Mucosa of rectum (tissue), 2 donors: ENCODE results near the gene CCDC182.

Experiments
- H3K27ac ChIP-seq, 2 donors: one replicate each; pipeline ENCODE4 v1.7.0; 2013; ENCODE audit warnings: inconsistent platforms in 2 of 2, low read depth in 2 of 2, low read length in 2 of 2
- H3K27me3 ChIP-seq, 2 donors: one replicate each; pipeline ENCODE4 v1.7.0; 2013; ENCODE audit warnings: low read length in 2 of 2; ENCODE audit not compliant: control insufficient read depth in 2 of 2, insufficient read depth in 2 of 2
- H3K36me3 ChIP-seq, 2 donors: one replicate each; pipeline ENCODE4 v1.7.0; 2013; ENCODE audit warnings: low read length in 2 of 2; ENCODE audit not compliant: control insufficient read depth in 2 of 2, insufficient read depth in 2 of 2
- H3K4me1 ChIP-seq, 2 donors: one replicate each; pipeline ENCODE4 v1.7.0; 2013; ENCODE audit warnings: low read length in 2 of 2, mild to moderate bottlenecking in 1 of 2; ENCODE audit not compliant: control insufficient read depth in 2 of 2, insufficient read depth in 2 of 2
- H3K4me3 ChIP-seq, 2 donors: one replicate each; pipeline ENCODE4 v1.7.0; 2013; ENCODE audit warnings: low read length in 2 of 2
- H3K9ac ChIP-seq, 2 donors: one replicate each; pipeline ENCODE4 v1.7.0; 2013; ENCODE audit warnings: low read length in 2 of 2, low read depth in 1 of 2, mild to moderate bottlenecking in 1 of 2
- H3K9me3 ChIP-seq, 2 donors: one replicate each; pipeline ENCODE4 v1.7.0; 2013; ENCODE audit warnings: low read length in 2 of 2; ENCODE audit not compliant: control insufficient read depth in 2 of 2
- donor health status: healthy.
- donor health status: Normal muscosa, but diverticular disease.

Gene CCDC182

GRCh38 chr17:57747221-57748017 is 2.3 kb upstream of the CCDC182 start:
- H3K27me3 ChIP-seq = peaks cover 0 to 2% of the 10 kb centered on the region in 2 donors
- H3K9me3 ChIP-seq = no peaks in the 10 kb centered on the region
- H3K9ac ChIP-seq = no peak overlapping the region
- no peak overlapping the region for H3K27ac ChIP-seq
- no peaks in the 10 kb centered on the region for H3K4me1 ChIP-seq
- H3K4me3 ChIP-seq = no peak overlapping the region
- H3K36me3 ChIP-seq = no peaks in the 10 kb centered on the region

DNA sequence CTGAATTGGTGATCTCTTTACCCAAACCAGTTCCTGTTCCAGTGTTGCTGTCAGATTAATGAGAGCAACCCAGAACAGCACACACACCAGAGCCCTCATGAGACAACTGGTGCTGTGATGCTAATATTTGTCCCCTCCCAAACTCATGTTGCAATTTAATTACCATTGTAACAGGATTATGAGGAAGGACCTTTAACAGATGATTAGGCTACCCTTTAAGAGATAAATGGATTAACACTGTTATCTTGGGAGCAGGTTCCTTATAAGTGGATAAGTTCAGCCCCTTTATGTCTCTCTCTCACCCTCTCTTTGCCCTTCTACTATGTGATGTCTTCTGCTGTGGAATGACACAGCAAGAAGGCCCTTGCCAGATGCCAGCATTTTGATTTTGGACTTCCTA is 1.1 kb upstream of the CCDC182 start:
- H3K4me3 ChIP-seq = no peak overlapping the region
- no peaks in the 10 kb centered on the region for H3K36me3 ChIP-seq
- H3K4me1 ChIP-seq = no peaks in the 10 kb centered on the region
- peaks cover 0 to 2% of the 10 kb centered on the region in 2 donors for H3K27me3 ChIP-seq
- no peak overlapping the region for H3K27ac ChIP-seq
- H3K9ac ChIP-seq = no peak overlapping the region
- no peaks in the 10 kb centered on the region for H3K9me3 ChIP-seq

GRCh38 chr17:57744195-57745170 is 616 bp downstream of the CCDC182 start:
- Histone ChIP-seq H3K9ac (no peak overlapping the region), H3K4me3 (no peak overlapping the region), H3K27me3 (peaks cover 0 to 6% of the 10 kb centered on the region in 2 donors), H3K9me3 (no peaks in the 10 kb centered on the region), H3K27ac (no peak overlapping the region), H3K4me1 (no peaks in the 10 kb centered on the region), H3K36me3 (no peaks in the 10 kb centered on the region)

- H3K27me3 ChIP-seq = peaks cover 0 to 6% of the 10 kb centered on the region in 2 donors
- H3K9me3 ChIP-seq = no peaks in the 10 kb centered on the region
Measured at GRCh38 chr17:57740235-57740528, 4.9 kb downstream of the CCDC182 start.

DNA sequence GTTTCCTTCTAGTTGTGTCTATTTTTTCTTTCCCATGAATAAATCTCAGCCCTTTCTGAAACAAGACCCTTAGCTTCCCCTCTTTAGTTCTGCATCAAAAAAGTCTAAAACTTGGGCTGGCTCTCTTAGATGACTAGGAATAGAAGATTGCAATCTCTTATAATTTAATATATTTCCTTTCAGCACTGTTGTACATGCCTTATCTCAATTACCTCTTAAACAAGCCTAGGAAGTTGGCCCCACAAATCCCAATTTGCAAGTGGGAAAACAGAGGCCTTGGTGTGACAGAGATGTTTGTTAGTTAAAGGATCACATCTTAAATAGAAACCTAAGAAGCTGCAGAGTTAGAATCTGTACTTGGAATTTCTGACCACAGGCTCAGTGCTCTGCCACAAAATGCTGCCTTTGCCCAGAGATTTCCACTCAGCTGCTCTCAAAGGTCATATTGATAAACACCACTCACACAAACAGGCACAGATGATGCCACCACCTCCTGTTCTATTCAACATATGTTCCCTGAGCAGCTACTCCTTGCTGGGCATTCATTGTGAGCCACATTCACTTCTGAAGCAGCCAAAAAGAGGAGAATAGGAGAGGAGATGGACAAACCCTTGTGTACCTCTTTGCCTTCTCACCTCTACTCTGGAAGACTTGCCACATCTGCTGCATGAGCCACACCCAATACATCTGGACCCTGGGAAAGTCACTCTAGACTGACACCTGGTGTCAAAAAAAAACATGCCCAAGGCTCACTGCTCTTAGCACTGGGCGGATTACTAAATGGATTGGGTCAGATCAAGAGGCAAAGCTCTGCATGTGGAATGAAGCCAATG is 5.5 kb downstream of the CCDC182 start:
- no peak overlapping the region for H3K9ac ChIP-seq
- H3K27ac ChIP-seq = no peak overlapping the region
- peaks cover 0 to 6% of the 10 kb centered on the region in 2 donors for H3K27me3 ChIP-seq
- H3K9me3 ChIP-seq = no peaks in the 10 kb centered on the region
- H3K4me1 ChIP-seq = no peaks in the 10 kb centered on the region
- no peaks in the 10 kb centered on the region for H3K36me3 ChIP-seq
- H3K4me3 ChIP-seq = no peak overlapping the region

More at GRCh38 chr17:57740235-57740528, 4.9 kb downstream of the CCDC182 start:
- Histone ChIP-seq H3K4me1 (no peaks in the 10 kb centered on the region), H3K27ac (no peak overlapping the region), H3K36me3 (no peaks in the 10 kb centered on the region), H3K4me3 (no peak overlapping the region), H3K9ac (no peak overlapping the region)

DNA sequence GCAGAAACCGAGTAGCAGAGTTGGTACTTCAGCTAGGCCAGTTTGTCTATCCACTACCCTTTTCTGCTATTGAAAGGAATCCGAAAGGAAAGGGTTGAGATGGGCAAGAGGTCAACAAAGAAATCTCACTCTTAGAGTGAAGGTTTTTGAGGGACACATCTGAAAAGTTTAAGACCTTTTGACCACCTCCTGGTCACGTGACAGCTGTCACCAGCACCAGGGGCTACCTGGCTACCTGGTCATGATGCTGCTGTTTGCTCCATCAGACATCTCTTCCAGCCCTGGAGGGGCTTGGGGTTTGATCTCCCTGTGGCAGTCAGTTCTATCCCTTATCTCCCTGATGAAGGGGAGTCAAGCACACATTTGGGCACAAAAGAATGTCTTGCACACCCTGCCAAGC is 7.6 kb downstream of the CCDC182 start:
- H3K4me1 ChIP-seq = no peaks in the 10 kb centered on the region
- H3K9ac ChIP-seq = no peak overlapping the region
- no peaks in the 10 kb centered on the region for H3K9me3 ChIP-seq
- no peak overlapping the region for H3K27ac ChIP-seq
- peaks cover 2 to 5% of the 10 kb centered on the region in 2 donors for H3K27me3 ChIP-seq
- H3K36me3 ChIP-seq = no peaks in the 10 kb centered on the region
- no peak overlapping the region for H3K4me3 ChIP-seq

GRCh38 chr17:57735707-57736106 is 9.4 kb downstream of the CCDC182 start:
- no peaks in the 10 kb centered on the region for H3K36me3 ChIP-seq
- H3K27me3 ChIP-seq = peaks cover 2 to 5% of the 10 kb centered on the region in 2 donors
- no peak overlapping the region for H3K9ac ChIP-seq
- H3K4me3 ChIP-seq = no peak overlapping the region
- H3K4me1 ChIP-seq = no peaks in the 10 kb centered on the region
- no peak overlapping the region for H3K27ac ChIP-seq
- no peaks in the 10 kb centered on the region for H3K9me3 ChIP-seq

- Histone ChIP-seq H3K9me3 (no peaks in the 10 kb centered on the region), H3K27me3 (peaks cover 2% of the 10 kb centered on the region in 2 donors), H3K4me1 (no peaks in the 10 kb centered on the region), H3K9ac (no peak overlapping the region), H3K4me3 (no peak overlapping the region), H3K27ac (no peak overlapping the region), H3K36me3 (no peaks in the 10 kb centered on the region)
Measured at GRCh38 chr17:57735230-57735629, 9.9 kb downstream of the CCDC182 start.

- no peaks in the 10 kb centered on the region for H3K9me3 ChIP-seq
- no peak overlapping the region for H3K9ac ChIP-seq
- no peaks in the 10 kb centered on the region for H3K36me3 ChIP-seq
- H3K27ac ChIP-seq = no peak overlapping the region
- no peaks in the 10 kb centered on the region for H3K4me1 ChIP-seq
- H3K27me3 ChIP-seq = peaks cover 0 to 2% of the 10 kb centered on the region in 2 donors
- no peak overlapping the region for H3K4me3 ChIP-seq
Measured at GRCh38 chr17:57733085-57733484, 12.0 kb downstream of the CCDC182 start.
